ENCODE data around the gene CCDC142. TPM values are rescaled to one million over a fixed set of nuclear protein-coding genes. Genes with fewer than 3 reads are reported as not detected.
"Not testable (repeated sequence)": the region's sequence is repeated elsewhere in the genome, so short reads cannot be mapped to it uniquely, and the experiment has no call there.

CCDC142 gene
- total RNA-seq, 1 donor from 2014 or later = 8.3 TPM

- DNase-seq (ENCODE audit: missing footprints) (peak; percentile 65), ATAC-seq (no peak)
- intact Hi-C loops (cut with DNase I) = loop anchor here (5.0 to 10.0 kb wide), 2 partner anchors 85 to 153 kb away; partner anchors contain the start of gene SEMA4F
These were observed 19.4 kb upstream of the CCDC142 start for GRCh38 chr2:74502147-74502719.

GRCh38 chr2:74501335-74502071, 18.7 kb upstream of the CCDC142 start:
- ATAC-seq (no peak), DNase-seq (ENCODE audit: missing footprints) (no peak)
- intact Hi-C loops (cut with DNase I) = loop anchor here (5.0 to 10.0 kb wide), 2 partner anchors 86 to 153 kb away; partner anchors contain the start of gene SEMA4F

GRCh38 chr2:74500578-74500946, 17.8 kb upstream of the CCDC142 start:
- intact Hi-C loops (cut with DNase I) = loop anchor here (5.0 to 10.0 kb wide), 2 partner anchors 87 to 154 kb away; partner anchors contain the start of gene SEMA4F
- ATAC-seq (no peak), DNase-seq (ENCODE audit: missing footprints) (no peak)

- ATAC-seq (no peak), DNase-seq (ENCODE audit: missing footprints) (peak; percentile 50)
- intact Hi-C loops (cut with DNase I) = loop anchor here (5.0 to 10.0 kb wide), 2 partner anchors 87 to 155 kb away; partner anchors contain the start of gene SEMA4F
These were observed 17.3 kb upstream of the CCDC142 start for GRCh38 chr2:74499940-74500577.

GRCh38 chr2:74499267-74499939, 16.6 kb upstream of the CCDC142 start, which contains the start of gene LBX2:
LBX2 (minus strand) TSS chr2:74499603; CDS start chr2:74499537, 66 bp downstream.
- intact Hi-C loops (cut with DNase I) = no loop called here
- peak; percentile 68 for DNase-seq (ENCODE audit: missing footprints)
- no peak for ATAC-seq

GRCh38 chr2:74498500-74499266, 15.9 kb upstream of the CCDC142 start:
- DNase-seq (ENCODE audit: missing footprints) = peak; percentile 56
- intact Hi-C loops (cut with DNase I) = no loop called here
- ATAC-seq = no peak

- ATAC-seq = no peak
- intact Hi-C loops (cut with DNase I) = no loop called here
- peak; percentile 46 for DNase-seq (ENCODE audit: missing footprints)
These were observed 15.1 kb upstream of the CCDC142 start for GRCh38 chr2:74497777-74498499.

- DNase-seq (ENCODE audit: missing footprints) = no peak
- no peak for ATAC-seq
These were observed 14.4 kb upstream of the CCDC142 start for GRCh38 chr2:74496997-74497776.

GRCh38 chr2:74495440-74495839, 12.6 kb upstream of the CCDC142 start:
- ATAC-seq (no peak), DNase-seq (ENCODE audit: missing footprints) (no peak)

More at GRCh38 chr2:74496997-74497776, 14.4 kb upstream of the CCDC142 start:
- intact Hi-C loops (cut with DNase I) = no loop called here

GRCh38 chr2:74493546-74493945, 10.7 kb upstream of the CCDC142 start:
- no peak for ATAC-seq
- intact Hi-C loops (cut with DNase I) = no loop called here
- DNase-seq (ENCODE audit: missing footprints) = no peak

More at GRCh38 chr2:74495440-74495839, 12.6 kb upstream of the CCDC142 start:
- intact Hi-C loops (cut with DNase I) = no loop called here

GRCh38 chr2:74491648-74492544, 9.1 kb upstream of the CCDC142 start:
- DNase-seq (ENCODE audit: missing footprints) (no peak), ATAC-seq (no peak)
- intact Hi-C loops (cut with DNase I) = no loop called here

GRCh38 chr2:74489906-74490305, 7.1 kb upstream of the CCDC142 start:
- ATAC-seq = no peak
- no peak for DNase-seq (ENCODE audit: missing footprints)
- intact Hi-C loops (cut with DNase I) = no loop called here

- no peak for DNase-seq (ENCODE audit: missing footprints)
- intact Hi-C loops (cut with DNase I) = no loop called here
These were observed 6.1 kb upstream of the CCDC142 start for GRCh38 chr2:74488643-74489481.

GRCh38 chr2:74486141-74486540, 3.3 kb upstream of the CCDC142 start:
- ATAC-seq (no peak), DNase-seq (ENCODE audit: missing footprints) (no peak)
- intact Hi-C loops (cut with DNase I) = no loop called here

More at GRCh38 chr2:74488643-74489481, 6.1 kb upstream of the CCDC142 start:
- ATAC-seq = no peak

- ATAC-seq; DNase-seq (ENCODE audit: missing footprints): not testable (repeated sequence)
- intact Hi-C loops (cut with DNase I) = loop anchor here (1.0 to 2.0 kb wide), 3 partner anchors 29 to 104 kb away; partner anchors contain the start of genes AUP1, HTRA2 and INO80B
These were observed 922 bp upstream of the CCDC142 start for GRCh38 chr2:74483675-74484164.
